GM12878 (cell line): ENCODE data around the gene LLPH. TPM values are rescaled to one million over a fixed set of nuclear protein-coding genes. Genes with fewer than 3 reads are reported as not detected.

Source experiments
- ATAC-seq: fragments of 200-7000 bp; cut with Tn5 transposase; 3 replicates; pipeline ENCODE4 v1.9.1; 2020; ENCODE audit warnings: mild to moderate bottlenecking, moderate library complexity
- BruUV-seq: library from RNA; stranded (reverse); fragments of 400-500 nt; replicated peaks from 2 replicates; lab custom pipeline; 2021; lab: Mats Ljungman, UMichigan
- CTCF ChIA-PET: fragments of 300-600 bp; sonication (Branson Sonifier 250); formaldehyde crosslinking; extraction: SDS; loops from one replicate; lab custom pipeline; 2021; ENCODE audit warnings: inconsistent platforms; lab: Yijun Ruan, JAX
- POLR2A ChIA-PET: fragments of 350-600 bp; formaldehyde crosslinking; extraction: SDS; loops from one replicate; lab custom pipeline; 2021; ENCODE audit warnings: inconsistent platforms; lab: Charles Lee
- RAD21 ChIA-PET: fragments of 300-600 bp; sonication (Branson Sonifier 250); formaldehyde crosslinking; loops from one replicate; lab custom pipeline; 2023; ENCODE audit warnings: antibody characterized with exemption; ENCODE audit not compliant: unreplicated experiment; lab: Charles Lee
- SMC1A ChIA-PET: fragments of 300-600 bp; sonication (Branson Sonifier 250); formaldehyde crosslinking; loops from one replicate; lab custom pipeline; 2023; ENCODE audit not compliant: unreplicated experiment, uncharacterized antibody; lab: Charles Lee
- DNase-seq: peaks from one replicate; pipeline ENCODE4 v3.0.0-alpha.2; 2011; ENCODE audit warnings: low read depth, low spot score
- FAIRE-seq: peaks from 3 replicates; lab custom pipeline; 2011; peaks lifted over from hg19 to GRCh38; lab: Jason Lieb, UNC
- H2AFZ ChIP-seq: 2 replicates; pipeline ENCODE4 v1.6.0; 2011; ENCODE audit warnings: low read depth, low read length, control low read depth; ENCODE audit not compliant: control insufficient read depth
- H3K27ac ChIP-seq: 2 replicates; pipeline ENCODE4 v1.5.1; 2011; ENCODE audit warnings: control low read depth; ENCODE audit not compliant: control insufficient read depth, insufficient read depth
- H3K27me3 ChIP-seq, 2 experiments: replicated peaks in 1 of 2; 2 replicates each; pipeline versions ENCODE4 v1.6.0 to v1.6.1; 2011; ENCODE audit warnings: low read length in 1 of 2; ENCODE audit not compliant: control insufficient read depth in 2 of 2, insufficient read depth in 2 of 2
- H3K36me3 ChIP-seq, 2 experiments: 2 replicates each; pipeline ENCODE4 v1.5.1; 2011; ENCODE audit warnings: low read length in 1 of 2; ENCODE audit not compliant: control insufficient read depth in 2 of 2, insufficient read depth in 2 of 2
- H3K4me1 ChIP-seq: 2 replicates; pipeline ENCODE4 v1.6.1; 2011; ENCODE audit warnings: mild to moderate bottlenecking, low read length, moderate library complexity, mixed read lengths; ENCODE audit not compliant: control insufficient read depth, insufficient read depth
- H3K4me2 ChIP-seq: 2 replicates; pipeline ENCODE4 v1.6.0; 2011; ENCODE audit warnings: control low read depth; ENCODE audit not compliant: control insufficient read depth, insufficient read depth
- H3K4me3 ChIP-seq: fragments of 200-600 bp; sonication (generic); 2 replicates; pipeline ENCODE4 v1.5.1; 2016
- H3K79me2 ChIP-seq: 2 replicates; pipeline ENCODE4 v1.6.0; 2011; ENCODE audit warnings: low read length; ENCODE audit not compliant: control insufficient read depth, insufficient read depth
- H3K9ac ChIP-seq: 2 replicates; pipeline ENCODE4 v1.8.0; 2011; ENCODE audit warnings: low read length, control low read depth, mixed read lengths; ENCODE audit not compliant: control insufficient read depth, insufficient read depth
- H3K9me3 ChIP-seq: replicated peaks from 3 replicates; pipeline ENCODE4 v1.5.1; 2011; ENCODE audit warnings: mild to moderate bottlenecking, low read length; ENCODE audit not compliant: control insufficient read depth, insufficient read depth
- H4K20me1 ChIP-seq: 2 replicates; pipeline ENCODE4 v1.6.0; 2011; ENCODE audit not compliant: control insufficient read depth, insufficient read depth
- CUX1 ChIP-seq: IDR thresholded peaks from 2 replicates; pipeline ENCODE4 v1.6.1; 2012; ENCODE audit warnings: improper control_type of control experiment, low read depth, low read length; ENCODE audit not compliant: insufficient replicate concordance
- ETV6 ChIP-seq, 2 experiments: fragments of 450-650 bp in 1 of 2; IDR thresholded peaks in 1 of 2; conservative IDR thresholded peaks in 1 of 2; 2 replicates each; pipeline ENCODE4 v1.6.1; 2014; ENCODE audit warnings: antibody characterized with exemption in 1 of 2, borderline replicate concordance in 1 of 2, low read depth in 1 of 2, mild to moderate bottlenecking in 1 of 2, moderate library complexity in 1 of 2
- FOXK2 ChIP-seq: fragments of 450-650 bp; IDR thresholded peaks from 2 replicates; pipeline ENCODE4 v1.6.1; 2017; ENCODE audit warnings: mild to moderate bottlenecking, moderate library complexity
- HDAC6 ChIP-seq: fragments of 200-600 bp; sonication (generic); IDR thresholded peaks from one replicate; pipeline ENCODE4 v1.8.0; 2017; ENCODE audit warnings: antibody characterized with exemption; ENCODE audit not compliant: unreplicated experiment
- IRF4 ChIP-seq: IDR thresholded peaks from 2 replicates; pipeline ENCODE4 v1.6.1; 2011; ENCODE audit warnings: low read depth, low read length
- JUNB ChIP-seq: IDR thresholded peaks from 2 replicates; pipeline ENCODE4 v1.6.1; 2016; ENCODE audit warnings: antibody characterized with exemption, mild to moderate bottlenecking
- JUND ChIP-seq: IDR thresholded peaks from 2 replicates; pipeline ENCODE4 v1.6.1; 2012; ENCODE audit warnings: low read depth, mild to moderate bottlenecking, low read length, improper control_type of control experiment, moderate library complexity
- NRF1 ChIP-seq: conservative IDR thresholded peaks from 2 replicates; pipeline ENCODE4 v1.6.1; 2011; ENCODE audit warnings: mild to moderate bottlenecking, low read depth, low read length, improper control_type of control experiment
- PAX5 ChIP-seq: IDR thresholded peaks from 2 replicates; pipeline ENCODE4 v1.6.1; 2011; ENCODE audit warnings: low read depth, low read length, borderline replicate concordance
- POLR2AphosphoS5 ChIP-seq: IDR thresholded peaks from 2 replicates; pipeline ENCODE4 v1.6.1; 2011; ENCODE audit warnings: mild to moderate bottlenecking, low read length, inconsistent platforms
- RELA ChIP-seq: fragments of 450-650 bp; IDR thresholded peaks from 2 replicates; pipeline ENCODE4 v1.8.0; 2014; ENCODE audit warnings: borderline replicate concordance; ENCODE audit not compliant: partially characterized antibody
- RUNX3 ChIP-seq: IDR thresholded peaks from 2 replicates; pipeline ENCODE4 v1.6.1; 2012; ENCODE audit warnings: low read length, inconsistent platforms
- SMAD5 ChIP-seq: IDR thresholded peaks from 2 replicates; pipeline ENCODE4 v1.6.1; 2016; ENCODE audit warnings: antibody characterized with exemption, low read depth
- STAT1 ChIP-seq: fragments of 450-650 bp; conservative IDR thresholded peaks from 2 replicates; pipeline ENCODE4 v1.6.1; 2014; ENCODE audit warnings: antibody characterized with exemption, mild to moderate bottlenecking
- SUZ12 ChIP-seq: fragments of 200-600 bp; sonication (generic); IDR thresholded peaks from one replicate; pipeline ENCODE4 v1.6.1; 2018; ENCODE audit warnings: antibody characterized with exemption, mild to moderate bottlenecking; ENCODE audit not compliant: unreplicated experiment
- TCF3 ChIP-seq: IDR thresholded peaks from 2 replicates; pipeline ENCODE4 v1.6.1; 2012; ENCODE audit warnings: low read depth, mild to moderate bottlenecking, low read length, borderline replicate concordance; ENCODE audit not compliant: insufficient read depth
- USF2 ChIP-seq: IDR thresholded peaks from 2 replicates; pipeline ENCODE4 v1.6.1; 2011; ENCODE audit warnings: low read depth, low read length, improper control_type of control experiment, borderline replicate concordance
- ZNF24 ChIP-seq: fragments of 450-650 bp; IDR thresholded peaks from 2 replicates; pipeline ENCODE4 v1.6.1; 2017; ENCODE audit warnings: antibody characterized with exemption, mild to moderate bottlenecking
- ZSCAN29 ChIP-seq: fragments of 450-650 bp; IDR thresholded peaks from 2 replicates; pipeline ENCODE4 v1.6.1; 2017; ENCODE audit warnings: mild to moderate bottlenecking, moderate library complexity
- WGBS: methylation state at CpG from one replicate; pipeline ENCODE4 v1.1.6; 2016; ENCODE audit warnings: low lambda C conversion rate; ENCODE audit not compliant: insufficient replicate concordance, insufficient coverage; ENCODE audit errors: missing lambda C conversion rate; 5-methylcytosine and 5-hydroxymethylcytosine counted together
- in situ Hi-C: fragments of 300-500 bp; cut with MboI; formaldehyde crosslinking; loops from 9 replicates; pipeline ENCODE4 v1.14.3; 2018; ENCODE audit warnings: mixed read lengths
- intact Hi-C: fragments of 100-400 bp; cut with micrococcal nuclease; formaldehyde crosslinking; loops from one replicate; pipeline ENCODE4 v1.14.2; 2022; ENCODE audit not compliant: unreplicated experiment
- polyA plus RNA-seq, 11 experiments: library from polyadenylated mRNA; depleted of rRNA in 4 of 11; unstranded in 6 of 11; stranded (reverse) in 5 of 11; fragments of >200 nt; fragmentation: Nextera tagmentation in 4 of 11; fragmentation: Illumina TruSeq in 1 of 11; extraction: Ambion mirVana in 4 of 11; extraction: Trizol in 1 of 11; gene quantifications; 1 replicate in 1 of 11; 2 replicates in 10 of 11; pipeline versions ENCODE4 v1.2.1 to v1.2.3, GENCODE V29; 2011 to 2016; ENCODE audit warnings: inconsistent platforms in 2 of 11, missing spikeins in 2 of 11, low read depth in 1 of 11
- total RNA-seq, 4 experiments: library from RNA; depleted of rRNA in 3 of 4; stranded (reverse); fragments of >200 nt in 3 of 4; fragmentation: Illumina TruSeq in 1 of 4; extraction: Trizol in 1 of 4; gene quantifications; 2 replicates each; pipeline versions ENCODE4 v1.2.1 to v1.2.3, GENCODE V29; 2013 to 2021

Gene LLPH
- total and polyA plus RNA-seq, 10 of the 15 experiments (the other 5 are each of a cell fraction or from before 2014, with no cell fraction given) = 15.2 to 107 (median 70.4) TPM

GRCh38 chr12:66141299-66141698 is 10.7 kb upstream of the LLPH start:
- ChIA-PET CTCF (interaction anchor here (1.1 kb wide), 1 partner anchor 27 kb away, joined by 3 read pairs; no protein-coding TSS in a partner anchor), RAD21 (no interaction called here), SMC1A (no interaction called here), POLR2A (no interaction called here)
- peaks cover 25% of the 10 kb centered on the region for H3K9me3 ChIP-seq
- H3K4me3 ChIP-seq = no peak overlapping the region
- no peaks in the 10 kb centered on the region for H3K27me3 ChIP-seq
- ATAC-seq (no peak), FAIRE-seq (no peak), DNase-seq (no peak)
- no peaks in the 10 kb centered on the region for H4K20me1 ChIP-seq
- intact Hi-C loops (no loop called here), in situ Hi-C loops (no loop called here)
- H3K79me2 ChIP-seq = no peaks in the 10 kb centered on the region
- H2AFZ ChIP-seq = no peak overlapping the region
- H3K27ac ChIP-seq = no peak overlapping the region
- H3K4me1 ChIP-seq = no peaks in the 10 kb centered on the region
- H3K36me3 ChIP-seq = peaks cover 6 to 23% of the 10 kb centered on the region in 2 experiments
- 100% methylated on average over 2 of the region's 2 CpGs for WGBS
- no peak overlapping the region for H3K4me2 ChIP-seq
- H3K9ac ChIP-seq = no peak overlapping the region
- TF ChIP-seq TCF3 = no peak
- TF ChIP-seq ETV6 (conservative IDR thresholded peaks at IDR 0.05 in 1 of 2, IDR thresholded peaks at IDR 0.05 in 1 of 2; ENCODE audit: borderline replicate concordance in 1 of 2, low read depth in 1 of 2) = no peak
- no peak for TF ChIP-seq RUNX3
- no peak for TF ChIP-seq PAX5
- no peak for TF ChIP-seq USF2
- no peak for TF ChIP-seq SUZ12
- TF ChIP-seq ZNF24 = no peak
- TF ChIP-seq STAT1 = no peak
- TF ChIP-seq NRF1 = no peak
- no peak for TF ChIP-seq ZSCAN29
- TF ChIP-seq IRF4 = no peak
- TF ChIP-seq HDAC6 = no peak
- TF ChIP-seq FOXK2 = no peak
- TF ChIP-seq POLR2AphosphoS5 = no peak
- TF ChIP-seq SMAD5 = no peak
- TF ChIP-seq RELA = no peak
- TF ChIP-seq JUND = no peak
- TF ChIP-seq JUNB = no peak
- TF ChIP-seq CUX1 = no peak
- BruUV-seq = no TSS peak
